AG10803 (cell line): ENCODE data around the gene CYP1B1.
"Not testable (repeated sequence)": the region's sequence is repeated elsewhere in the genome, so short reads cannot be mapped to it uniquely, and the experiment has no call there.

Source experiments
- DNase-seq: peaks from one replicate; pipeline ENCODE4 v3.0.0; 2010; ENCODE audit warnings: low read depth
- H3K4me3 ChIP-seq: 2 replicates; pipeline ENCODE4 v1.5.1; 2011; ENCODE audit warnings: mild to moderate bottlenecking, low read length, control low read depth
- TF ChIP-seq, protein P1 (sequence below): conservative IDR thresholded peaks from 2 replicates; pipeline ENCODE4 v1.5.1; 2011; ENCODE audit warnings: mild to moderate bottlenecking, low read length, control low read depth, inconsistent platforms

Gene CYP1B1

DNA sequence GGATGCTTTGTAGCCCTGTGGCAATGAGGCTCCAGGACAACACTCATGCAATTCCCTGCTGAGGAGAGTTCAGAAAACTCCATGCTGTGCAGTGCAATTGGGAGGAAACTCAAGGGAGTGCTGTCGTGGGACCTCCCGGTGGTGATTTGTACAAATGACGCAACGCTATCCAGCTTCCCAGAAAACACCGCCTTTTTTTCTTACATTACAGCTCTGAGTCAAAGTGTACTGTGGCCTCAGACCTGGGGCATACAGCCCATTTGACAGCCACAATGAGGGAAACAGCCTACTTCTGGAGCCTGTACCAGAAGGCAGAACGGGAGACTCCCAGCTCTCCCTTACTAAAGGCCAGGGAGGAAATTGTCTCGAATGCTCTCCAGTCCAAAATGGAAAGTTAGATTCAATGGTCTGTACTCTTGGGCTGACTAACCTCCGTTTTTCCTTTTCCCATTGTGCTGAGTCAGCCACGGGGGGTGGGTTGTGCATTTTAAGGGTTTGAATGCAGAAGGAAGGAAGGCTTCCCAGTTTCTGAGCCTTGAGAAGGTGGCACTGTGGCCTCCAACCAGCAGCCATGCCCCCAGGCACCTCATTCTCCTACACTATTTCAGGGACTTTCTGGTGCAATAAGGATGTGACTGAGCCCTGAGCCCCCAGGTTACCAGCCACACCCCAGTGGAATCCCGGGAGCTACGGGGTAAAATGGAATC is 16.4 kb upstream of the CYP1B1 start:
- H3K4me3 ChIP-seq = no peak overlapping the region
- DNase-seq = peak; percentile 80
- TF ChIP-seq, protein P1, sequence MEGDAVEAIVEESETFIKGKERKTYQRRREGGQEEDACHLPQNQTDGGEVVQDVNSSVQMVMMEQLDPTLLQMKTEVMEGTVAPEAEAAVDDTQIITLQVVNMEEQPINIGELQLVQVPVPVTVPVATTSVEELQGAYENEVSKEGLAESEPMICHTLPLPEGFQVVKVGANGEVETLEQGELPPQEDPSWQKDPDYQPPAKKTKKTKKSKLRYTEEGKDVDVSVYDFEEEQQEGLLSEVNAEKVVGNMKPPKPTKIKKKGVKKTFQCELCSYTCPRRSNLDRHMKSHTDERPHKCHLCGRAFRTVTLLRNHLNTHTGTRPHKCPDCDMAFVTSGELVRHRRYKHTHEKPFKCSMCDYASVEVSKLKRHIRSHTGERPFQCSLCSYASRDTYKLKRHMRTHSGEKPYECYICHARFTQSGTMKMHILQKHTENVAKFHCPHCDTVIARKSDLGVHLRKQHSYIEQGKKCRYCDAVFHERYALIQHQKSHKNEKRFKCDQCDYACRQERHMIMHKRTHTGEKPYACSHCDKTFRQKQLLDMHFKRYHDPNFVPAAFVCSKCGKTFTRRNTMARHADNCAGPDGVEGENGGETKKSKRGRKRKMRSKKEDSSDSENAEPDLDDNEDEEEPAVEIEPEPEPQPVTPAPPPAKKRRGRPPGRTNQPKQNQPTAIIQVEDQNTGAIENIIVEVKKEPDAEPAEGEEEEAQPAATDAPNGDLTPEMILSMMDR = no peak

DNA sequence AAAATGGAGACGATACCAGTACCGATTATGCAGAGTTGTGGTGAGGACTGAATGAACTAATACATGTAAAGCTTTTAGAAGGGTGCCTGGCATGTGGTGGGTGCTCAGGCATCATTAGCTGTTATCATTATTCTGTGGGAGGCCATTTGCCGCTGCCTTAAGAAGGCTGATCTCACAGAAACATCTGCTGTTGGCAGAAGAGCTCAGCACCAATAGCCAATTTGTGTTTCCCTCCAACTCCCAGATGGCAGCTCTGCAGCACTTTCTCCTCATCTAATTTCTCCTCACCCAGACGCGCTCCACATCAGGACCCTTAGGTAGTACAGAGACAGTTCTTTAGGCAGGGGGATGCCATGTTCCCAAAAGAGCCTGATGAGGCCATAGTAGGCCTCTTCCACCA is 15.8 kb upstream of the CYP1B1 start:
- H3K4me3 ChIP-seq = no peak overlapping the region
- TF ChIP-seq, protein P1 = no peak
- no peak for DNase-seq

- DNase-seq = no peak
- TF ChIP-seq, protein P1 = no peak
- no peak overlapping the region for H3K4me3 ChIP-seq
Measured at GRCh38 chr2:38090928-38091327, 15.0 kb upstream of the CYP1B1 start.

- not testable (repeated sequence) for DNase-seq, H3K4me3 ChIP-seq
Measured at GRCh38 chr2:38090212-38090611, 14.3 kb upstream of the CYP1B1 start.

DNA sequence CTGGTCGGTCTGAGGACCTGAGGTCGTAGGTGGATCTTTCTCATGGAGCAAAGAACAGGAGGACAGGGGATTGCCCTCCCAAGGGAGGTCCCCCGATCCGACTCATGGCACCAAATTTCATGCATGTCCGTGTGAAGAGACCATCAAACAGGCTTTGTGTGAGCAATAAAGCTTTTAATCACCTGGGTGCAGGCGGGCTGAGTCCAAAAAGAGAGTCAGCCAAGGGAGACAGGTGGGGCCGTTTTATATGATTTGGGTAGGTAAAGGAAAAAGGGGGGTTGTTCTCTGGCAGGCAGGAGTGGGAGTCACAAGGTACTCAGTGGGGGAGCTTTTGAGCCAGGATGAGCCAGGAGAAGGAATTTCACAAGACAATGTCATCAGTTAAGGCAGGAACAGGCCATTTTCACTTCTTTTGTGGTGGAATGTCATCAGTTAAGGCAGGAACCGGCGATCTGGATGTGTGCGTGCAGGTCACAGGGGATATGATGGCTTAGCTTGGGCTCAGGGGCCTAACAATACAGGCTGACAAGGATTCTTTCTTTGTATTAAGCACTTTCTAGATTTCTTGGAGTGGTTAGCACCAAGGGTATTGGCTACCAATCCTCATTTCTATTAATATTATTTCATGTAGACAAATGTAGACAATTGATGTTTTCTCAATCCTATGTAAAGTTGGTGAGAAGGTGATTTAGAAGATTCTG is 10.2 kb upstream of the CYP1B1 start:
- H3K4me3 ChIP-seq, DNase-seq: not testable (repeated sequence)

DNA sequence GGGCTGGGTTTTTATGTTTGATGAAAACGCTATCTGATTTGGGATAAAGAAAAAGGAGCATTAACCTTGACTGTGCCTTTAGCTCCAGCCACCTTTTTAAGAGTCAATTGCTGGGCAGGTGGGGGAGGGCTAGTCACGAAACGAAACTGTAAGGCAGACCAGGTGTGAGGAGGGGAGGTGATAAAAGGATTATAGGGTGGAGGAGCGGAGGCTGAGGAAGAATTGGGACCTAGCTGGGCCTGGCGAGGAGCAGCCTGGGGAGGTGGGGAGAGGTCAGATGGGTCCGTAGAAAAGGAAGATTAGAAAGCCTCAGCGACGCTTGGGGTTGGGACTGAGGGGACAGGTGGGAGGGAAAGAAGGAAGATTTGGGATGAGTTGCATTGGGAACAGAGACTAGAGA is 8.6 kb upstream of the CYP1B1 start:
- H3K4me3 ChIP-seq, DNase-seq: not testable (repeated sequence)

- H3K4me3 ChIP-seq, DNase-seq: not testable (repeated sequence)
Measured at GRCh38 chr2:38082727-38083126, 6.8 kb upstream of the CYP1B1 start.

- no peak for DNase-seq
- TF ChIP-seq, protein P1 = no peak
- no peak overlapping the region for H3K4me3 ChIP-seq
Measured at GRCh38 chr2:38080346-38080745, 4.4 kb upstream of the CYP1B1 start.

DNA sequence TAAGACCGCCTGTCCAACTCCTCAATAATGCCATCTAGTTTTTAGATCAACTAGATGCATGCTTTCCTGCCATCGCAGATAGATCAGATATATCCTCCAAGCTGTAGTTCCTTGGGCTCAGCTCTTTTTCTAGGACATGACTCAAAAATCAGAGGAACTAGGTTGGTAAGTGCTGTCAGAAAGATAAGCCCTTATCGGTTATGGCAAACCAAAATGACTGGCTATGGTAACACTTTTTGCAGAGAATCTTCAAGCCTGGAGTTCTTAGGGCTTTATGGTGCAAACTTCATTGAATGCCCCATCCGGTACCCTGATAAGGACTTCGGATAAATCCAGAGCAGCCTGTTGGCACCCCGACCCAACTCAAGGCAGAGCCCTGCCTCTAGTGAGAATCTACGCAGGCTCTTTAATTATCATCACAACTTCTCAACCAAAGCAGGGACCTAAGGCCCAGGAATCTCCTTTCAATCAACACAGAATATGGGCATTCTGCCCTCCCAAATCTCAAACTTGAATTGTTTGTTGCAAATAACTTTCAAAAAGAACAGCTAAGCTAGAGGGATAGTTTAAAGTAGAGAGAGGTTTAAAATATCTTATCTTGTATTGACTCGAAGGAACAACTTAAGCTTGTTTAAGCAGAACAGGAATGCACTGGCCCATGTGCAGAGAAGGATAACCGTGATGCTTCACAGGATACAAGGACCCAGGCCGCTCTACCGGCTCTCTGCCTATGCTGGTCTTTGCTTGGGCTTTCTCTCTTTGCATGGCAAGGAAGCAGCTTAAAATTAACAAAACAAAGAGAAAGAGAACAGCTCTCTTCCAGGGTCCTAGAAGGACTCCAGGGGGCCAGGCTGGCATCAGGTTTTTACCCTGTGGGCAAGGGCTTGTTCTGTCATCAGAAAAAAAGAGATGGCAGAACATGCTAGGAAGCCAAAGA is 3.4 kb upstream of the CYP1B1 start:
- TF ChIP-seq, protein P1 = no peak
- H3K4me3 ChIP-seq = no peak overlapping the region
- no peak for DNase-seq
